Neural progenitor cell (in vitro differentiated cells): ENCODE data around the gene CST8. TPM values are rescaled to one million over a fixed set of nuclear protein-coding genes. Genes with fewer than 3 reads are reported as not detected.

Experiments used
- DNase-seq: peaks from one replicate; pipeline ENCODE4 v3.0.0-alpha.2; 2016; ENCODE audit warnings: low spot score
- H2AFZ ChIP-seq: fragments of 200-600 bp; sonication (generic); replicated peaks from 2 replicates; pipeline ENCODE4 v1.6.1; 2016; ENCODE audit warnings: antibody characterized with exemption
- H3F3A ChIP-seq: fragments of 200-600 bp; sonication (generic); 2 replicates; pipeline ENCODE4 v1.6.1; 2016; ENCODE audit warnings: antibody characterized with exemption, low read depth
- H3K27ac ChIP-seq: fragments of 200-600 bp; sonication (generic); 2 replicates; pipeline ENCODE4 v1.5.1; 2016; ENCODE audit warnings: mild to moderate bottlenecking
- H3K27me3 ChIP-seq: fragments of 200-600 bp; sonication (generic); 2 replicates; pipeline ENCODE4 v1.6.1; 2016; ENCODE audit warnings: mild to moderate bottlenecking, moderate library complexity
- H3K36me3 ChIP-seq: fragments of 200-600 bp; sonication (generic); 2 replicates; pipeline ENCODE4 v1.5.1; 2016
- H3K4me1 ChIP-seq: fragments of 200-600 bp; sonication (generic); 2 replicates; pipeline ENCODE4 v1.6.1; 2016; ENCODE audit warnings: mixed run types
- H3K4me2 ChIP-seq: fragments of 200-600 bp; sonication (generic); 2 replicates; pipeline ENCODE4 v1.6.1; 2016
- H3K4me3 ChIP-seq: fragments of 200-600 bp; sonication (generic); 2 replicates; pipeline ENCODE4 v1.5.1; 2016
- H3K79me2 ChIP-seq: fragments of 200-600 bp; sonication (generic); 2 replicates; pipeline ENCODE4 v1.6.1; 2016; ENCODE audit warnings: low read depth
- H3K9ac ChIP-seq: fragments of 200-600 bp; sonication (generic); 2 replicates; pipeline ENCODE4 v1.6.1; 2016
- H3K9me3 ChIP-seq: fragments of 200-600 bp; sonication (generic); 2 replicates; pipeline ENCODE4 v1.5.1; 2016; ENCODE audit warnings: low read depth
- H4K20me1 ChIP-seq: fragments of 200-600 bp; sonication (generic); 2 replicates; pipeline ENCODE4 v1.6.1; 2016; ENCODE audit warnings: low read depth
- H3K27ac Mint-ChIP-seq: 3 replicates; pipeline ENCODE4 v1.8.0; 2021; ENCODE audit warnings: mixed read lengths
- H3K27me3 Mint-ChIP-seq: 2 replicates; pipeline ENCODE4 v1.8.0; 2022; ENCODE audit warnings: low read depth, mild to moderate bottlenecking, inconsistent platforms, moderate library complexity, mixed read lengths; ENCODE audit not compliant: insufficient read depth
- H3K36me3 Mint-ChIP-seq: 3 replicates; pipeline ENCODE4 v1.8.0; 2021; ENCODE audit warnings: mixed read lengths
- H3K4me1 Mint-ChIP-seq: 3 replicates; pipeline ENCODE4 v1.8.0; 2021; ENCODE audit warnings: mixed read lengths
- H3K4me3 Mint-ChIP-seq: 3 replicates; pipeline ENCODE4 v1.8.0; 2021; ENCODE audit warnings: mild to moderate bottlenecking, moderate library complexity, mixed read lengths
- H3K9me3 Mint-ChIP-seq: 3 replicates; pipeline ENCODE4 v1.8.0; 2020; ENCODE audit warnings: mixed read lengths
- CTCF ChIP-seq: fragments of 200-600 bp; sonication (generic); IDR thresholded peaks from 2 replicates; pipeline ENCODE4 v1.5.1; 2017; ENCODE audit warnings: antibody characterized with exemption, mild to moderate bottlenecking
- EZH2 ChIP-seq: fragments of 200-600 bp; sonication (generic); IDR thresholded peaks from 2 replicates; pipeline ENCODE4 v1.6.1; 2017; ENCODE audit warnings: antibody characterized with exemption, mild to moderate bottlenecking, moderate library complexity
- EZH2phosphoT487 ChIP-seq: fragments of 200-600 bp; sonication (generic); IDR thresholded peaks from 2 replicates; pipeline ENCODE4 v1.6.1; 2017; ENCODE audit warnings: antibody characterized with exemption
- total RNA-seq: library from RNA; depleted of rRNA; stranded (reverse); fragments of >200 nt; gene quantifications from 2 replicates; pipeline ENCODE4 v1.2.3, GENCODE V29; 2015; ENCODE audit warnings: low replicate concordance

CST8 gene
- total RNA-seq, 1 donor from 2014 or later, result not detected

GRCh38 chr20:23475395-23475794 lies 15.5 kb upstream of the CST8 start:
- no peaks in the 10 kb centered on the region for H3K27me3 Mint-ChIP-seq
- Histone ChIP-seq H4K20me1 (no peaks in the 10 kb centered on the region), H3K9me3 (no peaks in the 10 kb centered on the region), H3K9ac (no peak overlapping the region), H3K79me2 (no peaks in the 10 kb centered on the region), H3K4me1 (no peaks in the 10 kb centered on the region), H3K4me2 (no peak overlapping the region), H2AFZ (no peak overlapping the region), H3F3A (no peaks in the 10 kb centered on the region), H3K4me3 (no peak overlapping the region), H3K27ac (no peak overlapping the region), H3K27me3 (no peaks in the 10 kb centered on the region), H3K36me3 (no peaks in the 10 kb centered on the region)
- H3K9me3 Mint-ChIP-seq, result peaks cover 3% of the 10 kb centered on the region
- no peaks in the 10 kb centered on the region for H3K4me1 Mint-ChIP-seq
- no peak overlapping the region for H3K4me3 Mint-ChIP-seq
- DNase-seq, result no peak
- TF ChIP-seq CTCF (no peak), EZH2phosphoT487 (no peak), EZH2 (no peak)
- no peaks in the 10 kb centered on the region for H3K36me3 Mint-ChIP-seq
- H3K27ac Mint-ChIP-seq, result no peak overlapping the region

DNA sequence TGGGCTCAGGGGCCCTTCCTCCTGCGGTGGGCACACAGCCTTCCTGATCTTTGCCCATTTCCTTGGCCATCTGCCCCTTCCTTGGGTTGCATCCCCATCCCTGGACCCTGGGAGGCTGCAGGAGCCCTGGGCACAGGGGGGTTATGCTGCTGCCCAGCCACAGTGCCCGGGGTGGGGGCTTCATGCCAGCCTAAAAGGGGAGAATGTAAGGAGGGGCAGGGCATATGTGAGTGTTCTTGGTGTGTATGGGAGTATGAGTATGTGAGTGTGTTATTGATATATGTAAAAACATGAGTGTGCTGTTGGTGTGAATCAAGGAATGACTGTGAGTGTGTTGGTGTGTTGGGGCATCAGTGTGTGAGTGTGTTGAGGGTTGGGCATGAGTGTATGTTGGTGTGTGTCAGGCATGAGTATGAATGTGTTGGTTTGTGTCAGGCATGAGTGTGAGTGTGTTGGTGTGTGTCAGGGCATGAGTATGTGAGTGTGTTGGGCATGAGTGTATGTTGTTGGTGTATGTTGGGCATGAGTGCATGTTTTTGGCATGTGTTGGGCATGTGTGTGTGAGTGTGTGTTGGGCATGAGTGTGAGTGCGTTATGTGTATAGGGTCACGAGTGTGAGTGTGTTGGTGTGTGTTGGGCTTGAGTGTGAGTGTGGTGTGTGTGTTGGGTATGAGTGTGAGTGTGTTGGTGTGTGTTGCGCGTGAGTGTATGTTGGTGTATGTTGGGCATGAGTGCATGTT lies 14.7 kb upstream of the CST8 start:
- Histone ChIP-seq H3K79me2 (no peaks in the 10 kb centered on the region), H3K9ac (no peak overlapping the region)
- H3K9me3 Mint-ChIP-seq, result peaks cover 3% of the 10 kb centered on the region

GRCh38 chr20:23477223-23477622 lies 13.7 kb upstream of the CST8 start:
- H3K27me3 Mint-ChIP-seq, result no peaks in the 10 kb centered on the region
- Histone ChIP-seq H3K79me2 (no peaks in the 10 kb centered on the region), H3F3A (no peaks in the 10 kb centered on the region), H3K4me3 (no peak overlapping the region), H2AFZ (no peak overlapping the region), H4K20me1 (no peaks in the 10 kb centered on the region), H3K9me3 (no peaks in the 10 kb centered on the region), H3K4me1 (peaks cover 4% of the 10 kb centered on the region), H3K36me3 (no peaks in the 10 kb centered on the region), H3K9ac (no peak overlapping the region), H3K27ac (no peak overlapping the region), H3K27me3 (no peaks in the 10 kb centered on the region), H3K4me2 (no peak overlapping the region)
- peaks cover 3% of the 10 kb centered on the region for H3K9me3 Mint-ChIP-seq
- no peak overlapping the region for H3K4me3 Mint-ChIP-seq
- H3K36me3 Mint-ChIP-seq, result no peaks in the 10 kb centered on the region
- peaks cover 4% of the 10 kb centered on the region for H3K4me1 Mint-ChIP-seq
- TF ChIP-seq EZH2, result no peak
- TF ChIP-seq CTCF, result no peak
- no peak for TF ChIP-seq EZH2phosphoT487
- H3K27ac Mint-ChIP-seq, result no peak overlapping the region
- DNase-seq, result no peak

More for the DNA sequence above, 14.7 kb upstream of the CST8 start:
- Histone ChIP-seq H3K4me3 (no peak overlapping the region), H2AFZ (no peak overlapping the region), H3K36me3 (no peaks in the 10 kb centered on the region), H3K4me2 (no peak overlapping the region), H4K20me1 (no peaks in the 10 kb centered on the region), H3K4me1 (no peaks in the 10 kb centered on the region), H3F3A (no peaks in the 10 kb centered on the region), H3K27me3 (no peaks in the 10 kb centered on the region), H3K27ac (no peak overlapping the region), H3K9me3 (no peaks in the 10 kb centered on the region)
- no peaks in the 10 kb centered on the region for H3K27me3 Mint-ChIP-seq
- H3K4me3 Mint-ChIP-seq, result no peak overlapping the region
- no peaks in the 10 kb centered on the region for H3K36me3 Mint-ChIP-seq
- no peaks in the 10 kb centered on the region for H3K4me1 Mint-ChIP-seq
- DNase-seq, result no peak
- no peak overlapping the region for H3K27ac Mint-ChIP-seq
- no peak for TF ChIP-seq CTCF
- TF ChIP-seq EZH2phosphoT487, result no peak
- TF ChIP-seq EZH2, result no peak
